Endothelial cell of umbilical vein (primary cell): ENCODE data around the gene HMG20B. TPM values are rescaled to one million over a fixed set of nuclear protein-coding genes. Genes with fewer than 3 reads are reported as not detected.

Experiments used
- BruUV-seq: library from RNA; stranded (reverse); fragments of 400-500 nt; replicated peaks from 2 replicates; lab custom pipeline; 2021; lab: Mats Ljungman, UMichigan
- CTCF ChIA-PET: fragments of 300-600, 350-600 bp; sonication (Branson Sonifier 250); formaldehyde crosslinking; loops from one replicate; lab custom pipeline; 2021; ENCODE audit warnings: antibody characterized with exemption, inconsistent platforms; lab: Charles Lee
- POLR2A ChIA-PET: fragments of 300-600, 350-600 bp; sonication (Branson Sonifier 250); formaldehyde crosslinking; loops from one replicate; lab custom pipeline; 2021; ENCODE audit warnings: antibody characterized with exemption, inconsistent platforms; lab: Charles Lee
- DNase-seq: peaks from one replicate; pipeline ENCODE4 v3.0.0-alpha.2; 2011; ENCODE audit warnings: low read depth, low spot score
- FAIRE-seq: peaks from 2 replicates; lab custom pipeline; 2011; peaks lifted over from hg19 to GRCh38; lab: Jason Lieb, UNC
- H2AFZ ChIP-seq: 2 replicates; pipeline ENCODE4 v1.6.0; 2012; ENCODE audit warnings: low read depth, low read length, control low read depth, inconsistent platforms
- H3K27ac ChIP-seq: 2 replicates; pipeline ENCODE4 v1.5.1; 2011; ENCODE audit warnings: low read depth, mild to moderate bottlenecking, control low read depth, low read length, moderate library complexity; ENCODE audit not compliant: insufficient read depth
- H3K27me3 ChIP-seq, 2 experiments: 2 replicates each; pipeline versions ENCODE4 v1.6.0 to v1.6.1; 2011; ENCODE audit warnings: low read length in 2 of 2, mixed read lengths in 1 of 2; ENCODE audit not compliant: control insufficient read depth in 2 of 2, insufficient read depth in 2 of 2
- H3K36me3 ChIP-seq, 2 experiments: 2 replicates in 1 of 2; 3 replicates in 1 of 2; pipeline ENCODE4 v1.5.1; 2011; ENCODE audit warnings: low read length in 2 of 2, mild to moderate bottlenecking in 1 of 2, moderate library complexity in 1 of 2; ENCODE audit not compliant: control insufficient read depth in 2 of 2, insufficient read depth in 2 of 2; ENCODE audit errors: extremely low read depth in 1 of 2
- H3K4me1 ChIP-seq: 3 replicates; pipeline ENCODE4 v1.5.1; 2011; ENCODE audit warnings: mild to moderate bottlenecking, low read length; ENCODE audit not compliant: control insufficient read depth, insufficient read depth; ENCODE audit errors: extremely low read depth
- H3K4me2 ChIP-seq: 2 replicates; pipeline ENCODE4 v1.6.1; 2011; ENCODE audit warnings: low read length, control low read depth, mixed read lengths; ENCODE audit not compliant: insufficient read depth
- H3K4me3 ChIP-seq, 3 experiments: fragments of 200-600 bp in 1 of 3; sonication (generic), shearing (Covaris generic) in 1 of 3; replicated peaks in 1 of 3; 2 replicates each; pipeline ENCODE4 v1.5.1; 2011 to 2016; ENCODE audit warnings: control low read depth in 3 of 3, low read length in 3 of 3, mild to moderate bottlenecking in 2 of 3, inconsistent platforms in 1 of 3, low read depth in 1 of 3, moderate library complexity in 1 of 3; ENCODE audit not compliant: insufficient read depth in 1 of 3
- H3K79me2 ChIP-seq: 2 replicates; pipeline ENCODE4 v1.6.0; 2012; ENCODE audit warnings: low read length, inconsistent platforms; ENCODE audit not compliant: control insufficient read depth, insufficient read depth
- H3K9ac ChIP-seq: replicated peaks from 2 replicates; pipeline ENCODE3; 2011; ENCODE audit warnings: low read length, control low read depth; ENCODE audit not compliant: insufficient read depth; ENCODE audit errors: extremely low read depth
- H3K9me1 ChIP-seq: replicated peaks from 3 replicates; pipeline ENCODE4 v1.6.0; 2011; ENCODE audit warnings: mild to moderate bottlenecking, low read length; ENCODE audit not compliant: control insufficient read depth, insufficient read depth; ENCODE audit errors: extremely low read depth
- H3K9me3 ChIP-seq: replicated peaks from 2 replicates; pipeline ENCODE4 v1.5.1; 2012; ENCODE audit warnings: low read length, inconsistent platforms; ENCODE audit not compliant: control insufficient read depth, insufficient read depth
- H4K20me1 ChIP-seq: replicated peaks from 2 replicates; pipeline ENCODE3; 2011; ENCODE audit warnings: mild to moderate bottlenecking, low read length; ENCODE audit not compliant: control insufficient read depth, insufficient read depth; ENCODE audit errors: extremely low read depth
- CTCF ChIP-seq, 2 donors: IDR thresholded peaks; 1 replicate in 1 of 2; 2 replicates in 1 of 2; pipeline ENCODE4 v1.5.1; 2011; ENCODE audit warnings: low read length in 2 of 2, mild to moderate bottlenecking in 2 of 2, moderate library complexity in 2 of 2, control low read depth in 1 of 2, inconsistent platforms in 1 of 2, low read depth in 1 of 2; ENCODE audit not compliant: insufficient read depth in 1 of 2; ENCODE audit errors: extremely low read depth in 1 of 2
- EZH2 ChIP-seq: IDR thresholded peaks from 2 replicates; pipeline ENCODE4 v1.6.1; 2012; ENCODE audit warnings: borderline replicate concordance, low read depth, mild to moderate bottlenecking, moderate library complexity, low read length, inconsistent platforms; ENCODE audit not compliant: severe bottlenecking
- FOS ChIP-seq: IDR thresholded peaks from 2 replicates; pipeline ENCODE4 v1.6.1; 2011; ENCODE audit warnings: mild to moderate bottlenecking, low read length, moderate library complexity, borderline replicate concordance; ENCODE audit not compliant: insufficient read depth
- GATA2 ChIP-seq: IDR thresholded peaks from 2 replicates; pipeline ENCODE4 v1.7.0; 2011; ENCODE audit warnings: low read depth, mild to moderate bottlenecking, moderate library complexity, mixed read lengths, low read length; ENCODE audit not compliant: insufficient read length, insufficient read depth
- JUN ChIP-seq: IDR thresholded peaks from 2 replicates; pipeline ENCODE4 v1.6.1; 2011; ENCODE audit warnings: borderline replicate concordance, low read depth; ENCODE audit not compliant: insufficient read length, insufficient read depth
- MAX ChIP-seq: IDR thresholded peaks from 2 replicates; pipeline ENCODE4 v1.6.1; 2011; ENCODE audit not compliant: insufficient read depth, insufficient read length
- POLR2AphosphoS5 ChIP-seq: IDR thresholded peaks from 2 replicates; pipeline ENCODE4 v1.6.1; 2012; ENCODE audit warnings: low read depth, mild to moderate bottlenecking, control low read depth, low read length, moderate library complexity; ENCODE audit not compliant: insufficient read depth
- dilution Hi-C: fragments of 300-500 bp; cut with MboI; formaldehyde crosslinking; loops from one replicate; pipeline ENCODE4 v1.15.0; 2019; ENCODE audit warnings: low sequenced_read_pairs; ENCODE audit not compliant: extremely low pct_ligation_motif_present
- intact Hi-C: fragments of 100-400 bp; cut with micrococcal nuclease; formaldehyde crosslinking; loops from one replicate; pipeline ENCODE4 v1.10.0; 2022
- polyA plus RNA-seq, 4 experiments: library from polyadenylated mRNA; depleted of rRNA in 3 of 4; stranded (reverse) in 3 of 4; unstranded in 1 of 4; fragments of >200 nt; gene quantifications; 2 replicates each; pipeline versions ENCODE4 v1.2.1 to v1.2.3, GENCODE V29; 2011 to 2012; ENCODE audit warnings: missing spikeins in 1 of 4
- total RNA-seq: library from RNA; stranded (reverse); gene quantifications from 2 replicates; pipeline ENCODE4 v1.2.3, GENCODE V29; 2021

HMG20B gene
- total and polyA plus RNA-seq, 2 donors (not counting 3 experiments of a cell fraction or from before 2014, with no cell fraction given) = 53.2 to 98.2 TPM

- Histone ChIP-seq H3K36me3 (no peaks in the 10 kb centered on the region), H3K4me2 (peak overlapping the region; percentile 69), H2AFZ (no peak overlapping the region), H3K4me3 (peak overlapping the region; percentile 49 to 63 (median 58)), H4K20me1 (no peaks in the 10 kb centered on the region), H3K4me1 (peaks cover 25% of the 10 kb centered on the region), H3K9me1 (no peaks in the 10 kb centered on the region), H3K9me3 (no peaks in the 10 kb centered on the region), H3K27me3 (no peaks in the 10 kb centered on the region), H3K79me2 (peaks cover 40% of the 10 kb centered on the region), H3K9ac (peak overlapping the region; percentile 39), H3K27ac (peak overlapping the region; percentile 21)
- no TSS peak for BruUV-seq
- ChIA-PET CTCF (interaction anchor here (0.5 to 6.4 kb wide), 7 partner anchors 8 to 51 kb away, joined by 3 to 34 read pairs (median 7); partner anchors contain the start of gene GIPC3), POLR2A (interaction anchor here (1.5 kb wide), 1 partner anchor 17 kb away, joined by 6 read pairs; no protein-coding TSS in a partner anchor)
- TF ChIP-seq GATA2 = no peak
- no peak for TF ChIP-seq MAX
- TF ChIP-seq CTCF (IDR thresholded peaks at IDR 0.05; ENCODE audit: extremely low read depth in 1 of 2, insufficient read depth in 1 of 2, low read depth in 1 of 2, low read length in 2 of 2) = no peak
- no peak for TF ChIP-seq EZH2
- TF ChIP-seq FOS = no peak
- no peak for TF ChIP-seq POLR2AphosphoS5
- TF ChIP-seq JUN = no peak
- FAIRE-seq (no peak), DNase-seq (no peak)
- intact Hi-C loops (no loop called here), dilution Hi-C loops (no loop called here)
Observed at GRCh38 chr19:3556423-3556977, 16.2 kb upstream of the HMG20B start.
